Tibial nerve (tissue), 3 donors: Measurements from ENCODE around the gene SLN.

Experiments used
- CTCF ChIP-seq, 5 experiments: fragments of 200-600 bp in 3 of 5; fragments of 450-650 bp in 2 of 5; sonication (generic) in 3 of 5; IDR thresholded peaks; one replicate each; pipeline ENCODE4 v1.5.1; 2016 to 2019; ENCODE audit warnings: antibody characterized with exemption in 5 of 5, mild to moderate bottlenecking in 3 of 5, moderate library complexity in 2 of 5
- POLR2A ChIP-seq, 2 donors: fragments of 450-650 bp; IDR thresholded peaks; one replicate each; pipeline ENCODE4 v1.6.1; 2017; ENCODE audit warnings: antibody characterized with exemption in 2 of 2, mild to moderate bottlenecking in 2 of 2, moderate library complexity in 2 of 2

GRCh38 chr11:107669893-107670601 is 41.8 kb downstream of the SLN start:
- TF ChIP-seq CTCF (IDR thresholded peaks at IDR 0.05) (no peak), POLR2A (IDR thresholded peaks at IDR 0.05) (no peak)
